RWPE2 (cell line): ENCODE measurements around the gene OAF.

ENCODE experiments used
- ATAC-seq: fragments of 200-7000 bp; cut with Tn5 transposase; 3 replicates; pipeline ENCODE4 v1.9.1; 2021; ENCODE audit warnings: low read depth
- DNase-seq: peaks from one replicate; pipeline ENCODE4 v3.0.0-alpha.2; 2020; ENCODE audit warnings: low spot score
- H3K27ac ChIP-seq: fragments of 450-650 bp; 2 replicates; pipeline ENCODE4 v1.5.1; 2017; ENCODE audit warnings: mild to moderate bottlenecking; ENCODE audit not compliant: poor library complexity, severe bottlenecking
- H3K27me3 ChIP-seq: fragments of 250-450 bp; sonication (Bioruptor Pico); 2 replicates; pipeline ENCODE4 v1.5.1; 2021; ENCODE audit warnings: mild to moderate bottlenecking, moderate library complexity; ENCODE audit not compliant: insufficient read depth, poor library complexity, severe bottlenecking
- H3K36me3 ChIP-seq: fragments of 250-450 bp; sonication (Bioruptor Pico); 2 replicates; pipeline ENCODE4 v1.5.1; 2020; ENCODE audit warnings: low read depth, mild to moderate bottlenecking, moderate library complexity
- H3K4me1 ChIP-seq: fragments of 250-450 bp; sonication (Bioruptor Pico); 2 replicates; pipeline ENCODE4 v1.5.1; 2021; ENCODE audit warnings: mild to moderate bottlenecking, moderate library complexity; ENCODE audit not compliant: insufficient read depth, poor library complexity, severe bottlenecking
- H3K4me3 ChIP-seq: fragments of 250-450 bp; sonication (Bioruptor Pico); 2 replicates; pipeline ENCODE4 v1.5.1; 2021; ENCODE audit warnings: mild to moderate bottlenecking, moderate library complexity; ENCODE audit not compliant: severe bottlenecking
- H3K9me3 ChIP-seq: fragments of 250-450 bp; sonication (Bioruptor Pico); 2 replicates; pipeline ENCODE4 v1.5.1; 2021; ENCODE audit warnings: mild to moderate bottlenecking, moderate library complexity; ENCODE audit not compliant: severe bottlenecking
- TF ChIP-seq, protein P1 (sequence below): fragments of 450-650 bp; IDR thresholded peaks from one replicate; pipeline ENCODE4 v1.5.1; 2017; ENCODE audit warnings: mild to moderate bottlenecking, moderate library complexity; ENCODE audit not compliant: poor library complexity, severe bottlenecking

Gene OAF

DNA sequence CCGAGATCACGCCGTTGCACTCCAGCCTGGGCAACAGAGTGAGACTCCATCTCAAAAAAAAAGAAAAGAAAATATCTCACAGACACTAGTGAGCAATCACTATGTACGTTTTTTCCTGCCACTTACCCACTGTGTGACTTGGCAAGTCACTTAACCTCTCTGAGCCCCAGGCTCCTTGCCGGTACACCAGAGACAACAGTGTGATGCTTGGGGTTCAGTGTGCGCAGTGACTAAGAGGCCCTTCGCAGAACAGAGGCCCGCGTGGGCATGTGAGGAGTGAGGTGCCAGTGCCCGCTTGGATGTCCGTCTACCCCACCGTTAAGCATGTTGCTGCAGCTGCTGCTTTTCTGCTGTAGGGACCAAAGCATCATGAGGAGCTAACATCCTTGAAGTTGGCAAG is 6.7 kb downstream of the OAF start:
- Histone ChIP-seq H3K27me3 (no peaks in the 10 kb centered on the region), H3K9me3 (no peaks in the 10 kb centered on the region), H3K4me3 (no peak overlapping the region), H3K4me1 (no peaks in the 10 kb centered on the region), H3K36me3 (no peaks in the 10 kb centered on the region), H3K27ac (no peak overlapping the region)
- TF ChIP-seq, protein P1, sequence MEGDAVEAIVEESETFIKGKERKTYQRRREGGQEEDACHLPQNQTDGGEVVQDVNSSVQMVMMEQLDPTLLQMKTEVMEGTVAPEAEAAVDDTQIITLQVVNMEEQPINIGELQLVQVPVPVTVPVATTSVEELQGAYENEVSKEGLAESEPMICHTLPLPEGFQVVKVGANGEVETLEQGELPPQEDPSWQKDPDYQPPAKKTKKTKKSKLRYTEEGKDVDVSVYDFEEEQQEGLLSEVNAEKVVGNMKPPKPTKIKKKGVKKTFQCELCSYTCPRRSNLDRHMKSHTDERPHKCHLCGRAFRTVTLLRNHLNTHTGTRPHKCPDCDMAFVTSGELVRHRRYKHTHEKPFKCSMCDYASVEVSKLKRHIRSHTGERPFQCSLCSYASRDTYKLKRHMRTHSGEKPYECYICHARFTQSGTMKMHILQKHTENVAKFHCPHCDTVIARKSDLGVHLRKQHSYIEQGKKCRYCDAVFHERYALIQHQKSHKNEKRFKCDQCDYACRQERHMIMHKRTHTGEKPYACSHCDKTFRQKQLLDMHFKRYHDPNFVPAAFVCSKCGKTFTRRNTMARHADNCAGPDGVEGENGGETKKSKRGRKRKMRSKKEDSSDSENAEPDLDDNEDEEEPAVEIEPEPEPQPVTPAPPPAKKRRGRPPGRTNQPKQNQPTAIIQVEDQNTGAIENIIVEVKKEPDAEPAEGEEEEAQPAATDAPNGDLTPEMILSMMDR, result no peak
- ATAC-seq (no peak), DNase-seq (no peak)

DNA sequence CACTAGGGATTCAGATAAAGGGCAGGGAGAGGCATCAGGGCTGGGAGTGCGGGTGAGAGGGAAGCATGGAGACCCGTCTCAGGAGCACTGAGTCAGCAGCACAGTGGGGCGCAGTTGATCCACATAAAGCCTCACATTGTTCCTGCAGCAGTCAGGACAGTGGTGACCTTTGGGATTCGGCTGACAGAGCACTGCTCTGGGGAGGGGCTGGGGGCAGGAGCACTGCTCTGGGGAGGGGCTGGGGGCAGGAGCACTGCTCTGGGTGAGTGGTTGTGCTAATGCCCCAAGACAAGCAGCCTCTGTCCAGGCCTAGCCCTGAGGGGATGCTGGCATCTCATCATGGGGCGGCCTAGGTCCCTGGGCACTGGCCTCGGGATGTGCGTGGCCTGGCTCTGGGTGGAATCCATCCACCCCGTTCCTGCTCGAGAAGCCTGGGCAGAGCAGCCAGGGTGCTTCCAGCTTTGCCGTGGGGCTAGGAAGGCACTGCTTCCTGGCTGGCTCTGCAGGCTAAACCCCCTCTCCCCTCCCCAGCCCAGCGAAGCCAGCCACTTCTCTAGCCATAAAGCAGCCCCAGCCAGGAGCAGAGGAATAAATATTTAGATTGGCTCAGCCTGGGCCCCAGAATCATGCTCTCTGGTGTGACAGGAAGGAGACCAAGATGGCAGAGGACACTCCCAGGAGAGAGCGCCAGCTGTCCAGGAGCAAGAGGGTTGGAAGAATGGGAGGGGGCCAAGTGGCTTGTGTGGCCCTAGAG is 7.3 kb downstream of the OAF start:
- TF ChIP-seq, protein P1, result no peak
- Histone ChIP-seq H3K4me1 (no peaks in the 10 kb centered on the region), H3K27me3 (no peaks in the 10 kb centered on the region), H3K36me3 (no peaks in the 10 kb centered on the region), H3K9me3 (no peaks in the 10 kb centered on the region), H3K4me3 (no peak overlapping the region), H3K27ac (no peak overlapping the region)
- no peak for ATAC-seq
- DNase-seq, result no peak

DNA sequence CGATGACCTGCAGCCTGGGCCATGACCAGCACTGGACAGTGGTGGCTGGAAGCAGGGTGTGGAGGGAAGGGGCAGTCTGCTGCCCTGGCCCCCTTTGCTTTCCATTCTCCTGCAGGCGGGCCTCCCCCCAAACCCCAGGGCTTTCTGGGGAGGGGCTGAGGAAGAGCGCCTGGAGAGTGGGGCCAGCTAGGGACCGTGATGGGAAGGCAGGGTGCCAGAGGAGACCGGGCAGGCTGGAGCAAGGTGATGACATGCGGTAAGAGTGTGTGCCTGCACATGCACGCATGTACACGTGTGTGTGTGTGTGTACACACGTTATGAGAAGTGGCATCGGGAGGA is 7.8 kb downstream of the OAF start:
- DNase-seq (no peak), ATAC-seq (no peak)
- no peaks in the 10 kb centered on the region for H3K4me1 ChIP-seq
- TF ChIP-seq, protein P1, result no peak
- no peaks in the 10 kb centered on the region for H3K9me3 ChIP-seq
- H3K27me3 ChIP-seq, result no peaks in the 10 kb centered on the region
- no peak overlapping the region for H3K27ac ChIP-seq
- no peaks in the 10 kb centered on the region for H3K36me3 ChIP-seq
- no peak overlapping the region for H3K4me3 ChIP-seq

DNA sequence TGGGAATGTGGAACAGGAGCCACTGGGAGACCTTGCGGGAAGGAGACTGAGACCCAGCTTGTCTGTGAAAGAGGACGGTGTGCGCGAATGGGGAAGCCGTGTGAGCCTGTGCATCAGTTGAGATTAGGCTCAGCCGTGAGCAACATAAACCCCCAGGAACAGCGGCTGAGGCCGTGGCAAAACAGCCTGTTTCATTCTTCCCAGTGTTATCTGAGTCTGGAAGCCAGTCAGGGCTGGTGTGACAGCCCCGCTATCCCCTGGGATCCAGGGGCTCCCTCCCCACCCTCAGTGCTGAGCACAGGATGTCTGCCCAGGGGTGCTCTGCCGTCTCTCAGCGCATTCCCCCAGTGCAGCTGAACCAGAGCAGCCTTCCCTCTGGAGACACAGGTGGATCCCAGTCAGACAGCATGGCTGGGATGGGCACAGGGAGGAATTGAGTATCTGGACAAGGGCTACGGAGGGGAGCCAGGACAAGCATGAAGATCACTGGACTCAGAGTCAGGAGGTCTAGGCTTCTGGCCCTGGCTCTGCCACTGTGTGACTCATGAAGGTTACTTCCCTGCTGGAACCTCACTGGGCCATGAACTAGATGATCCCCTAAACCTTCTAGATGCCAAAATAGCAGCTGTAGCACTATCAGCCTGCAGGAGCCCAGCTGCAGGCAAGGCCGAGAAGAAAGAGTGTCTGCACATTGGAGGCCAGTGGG is 8.6 kb downstream of the OAF start:
- no peak for ATAC-seq

More for the DNA sequence above, 8.6 kb downstream of the OAF start:
- Histone ChIP-seq H3K36me3 (no peaks in the 10 kb centered on the region), H3K4me3 (no peak overlapping the region), H3K27me3 (no peaks in the 10 kb centered on the region), H3K4me1 (no peaks in the 10 kb centered on the region), H3K9me3 (no peaks in the 10 kb centered on the region), H3K27ac (no peak overlapping the region)
- TF ChIP-seq, protein P1, result no peak
- no peak for DNase-seq
